ENCODE measurements around the gene SEMA3D. TPM values are rescaled to one million over a fixed set of nuclear protein-coding genes. Genes with fewer than 3 reads are reported as not detected.

SEMA3D gene
- total and polyA plus RNA-seq, 2 experiments from 2014 or later: 1.5 to 7.2 TPM

GRCh38 chr7:85196696-85197095 lies 9.8 kb upstream of the SEMA3D start:
- peaks cover 31% of the 10 kb centered on the region for H3K4me1 Mint-ChIP-seq
- H3K36me3 Mint-ChIP-seq (ENCODE audit: low read depth): peaks cover 15% of the 10 kb centered on the region
- H3K4me3 ChIP-seq: no peak overlapping the region

GRCh38 chr7:85191383-85191782 lies 4.5 kb upstream of the SEMA3D start:
- no peak overlapping the region for H3K4me3 ChIP-seq
- Mint-ChIP-seq H3K4me1 (peaks cover 31% of the 10 kb centered on the region; the same call in 2 of the 3 replicates), H3K27me3 (ENCODE audit: insufficient read depth, low read depth, poor library complexity) (peaks cover 8% of the 10 kb centered on the region), H3K27ac (no peak overlapping the region), H3K4me3 (no peak overlapping the region), H3K36me3 (ENCODE audit: low read depth) (no peaks in the 10 kb centered on the region), H3K9me3 (no peaks in the 10 kb centered on the region)
- H3K36me3 ChIP-seq (ENCODE audit: insufficient read depth): no peaks in the 10 kb centered on the region
- DNase-seq (ENCODE audit: low spot score) (peak; percentile 33), ATAC-seq (no peak)
- no peaks in the 10 kb centered on the region for H3F3A ChIP-seq (replicated peaks; ENCODE audit: low read depth)
- H3K79me2 ChIP-seq (replicated peaks; ENCODE audit: insufficient read depth): no peaks in the 10 kb centered on the region
- peak; percentile 37 to 45; a peak in 2 of 4 replicates for TF ChIP-seq CTCF (conservative IDR thresholded peaks at IDR 0.05; ENCODE audit: low read depth in 2 of 2)
- TF ChIP-seq, protein P1, sequence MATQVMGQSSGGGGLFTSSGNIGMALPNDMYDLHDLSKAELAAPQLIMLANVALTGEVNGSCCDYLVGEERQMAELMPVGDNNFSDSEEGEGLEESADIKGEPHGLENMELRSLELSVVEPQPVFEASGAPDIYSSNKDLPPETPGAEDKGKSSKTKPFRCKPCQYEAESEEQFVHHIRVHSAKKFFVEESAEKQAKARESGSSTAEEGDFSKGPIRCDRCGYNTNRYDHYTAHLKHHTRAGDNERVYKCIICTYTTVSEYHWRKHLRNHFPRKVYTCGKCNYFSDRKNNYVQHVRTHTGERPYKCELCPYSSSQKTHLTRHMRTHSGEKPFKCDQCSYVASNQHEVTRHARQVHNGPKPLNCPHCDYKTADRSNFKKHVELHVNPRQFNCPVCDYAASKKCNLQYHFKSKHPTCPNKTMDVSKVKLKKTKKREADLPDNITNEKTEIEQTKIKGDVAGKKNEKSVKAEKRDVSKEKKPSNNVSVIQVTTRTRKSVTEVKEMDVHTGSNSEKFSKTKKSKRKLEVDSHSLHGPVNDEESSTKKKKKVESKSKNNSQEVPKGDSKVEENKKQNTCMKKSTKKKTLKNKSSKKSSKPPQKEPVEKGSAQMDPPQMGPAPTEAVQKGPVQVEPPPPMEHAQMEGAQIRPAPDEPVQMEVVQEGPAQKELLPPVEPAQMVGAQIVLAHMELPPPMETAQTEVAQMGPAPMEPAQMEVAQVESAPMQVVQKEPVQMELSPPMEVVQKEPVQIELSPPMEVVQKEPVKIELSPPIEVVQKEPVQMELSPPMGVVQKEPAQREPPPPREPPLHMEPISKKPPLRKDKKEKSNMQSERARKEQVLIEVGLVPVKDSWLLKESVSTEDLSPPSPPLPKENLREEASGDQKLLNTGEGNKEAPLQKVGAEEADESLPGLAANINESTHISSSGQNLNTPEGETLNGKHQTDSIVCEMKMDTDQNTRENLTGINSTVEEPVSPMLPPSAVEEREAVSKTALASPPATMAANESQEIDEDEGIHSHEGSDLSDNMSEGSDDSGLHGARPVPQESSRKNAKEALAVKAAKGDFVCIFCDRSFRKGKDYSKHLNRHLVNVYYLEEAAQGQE (IDR thresholded peaks at IDR 0.05; ENCODE audit: unreplicated experiment): no peak
- H4K20me1 ChIP-seq (replicated peaks; ENCODE audit: insufficient read depth): no peaks in the 10 kb centered on the region
- H3K27ac ChIP-seq (ENCODE audit: low read depth): no peak overlapping the region
- peaks cover 22% of the 10 kb centered on the region for H3K4me1 ChIP-seq (ENCODE audit: insufficient read depth)
- H3K27me3 ChIP-seq (ENCODE audit: insufficient read depth): peaks cover 20% of the 10 kb centered on the region
- no peak overlapping the region for H3K4me2 ChIP-seq
- H3K9me2 ChIP-seq (ENCODE audit: insufficient read depth): no peaks in the 10 kb centered on the region
- H2AFZ ChIP-seq: no peak overlapping the region

More at GRCh38 chr7:85196696-85197095, 9.8 kb upstream of the SEMA3D start:
- Histone ChIP-seq H3K79me2 (replicated peaks; ENCODE audit: insufficient read depth) (no peaks in the 10 kb centered on the region), H3K36me3 (ENCODE audit: insufficient read depth) (no peaks in the 10 kb centered on the region; the same call in 1 of the 2 replicates), H3K27ac (ENCODE audit: low read depth) (no peak overlapping the region), H3K4me1 (ENCODE audit: insufficient read depth) (peaks cover 32% of the 10 kb centered on the region), H3K4me2 (peak overlapping the region; percentile 6), H2AFZ (no peak overlapping the region; the same call in 1 of the 2 replicates), H3F3A (replicated peaks; ENCODE audit: low read depth) (no peaks in the 10 kb centered on the region), H4K20me1 (replicated peaks; ENCODE audit: insufficient read depth) (no peaks in the 10 kb centered on the region), H3K9me2 (ENCODE audit: insufficient read depth) (no peaks in the 10 kb centered on the region), H3K27me3 (ENCODE audit: insufficient read depth) (no peaks in the 10 kb centered on the region)
- Mint-ChIP-seq H3K27me3 (ENCODE audit: insufficient read depth, low read depth, poor library complexity) (peaks cover 2% of the 10 kb centered on the region), H3K27ac (peak overlapping the region; percentile 81), H3K4me3 (no peak overlapping the region), H3K9me3 (peaks cover 22% of the 10 kb centered on the region)
- DNase-seq (ENCODE audit: low spot score) (no peak), ATAC-seq (no peak)
- no peak for TF ChIP-seq CTCF (conservative IDR thresholded peaks at IDR 0.05; ENCODE audit: low read depth in 2 of 2)
- no peak for TF ChIP-seq ZNF114 (CRISPR knock-in tag; IDR thresholded peaks at IDR 0.05)
- TF ChIP-seq NANOG (IDR thresholded peaks at IDR 0.05; ENCODE audit: borderline replicate concordance): no peak
- no peak for TF ChIP-seq EZH2phosphoT487 (IDR thresholded peaks at IDR 0.05; ENCODE audit: unreplicated experiment)
- no peak for TF ChIP-seq EZH2 (IDR thresholded peaks at IDR 0.05; ENCODE audit: low read depth, unreplicated experiment)

All from GM23338 (cell line).